T-helper 17 cell (primary cell): ENCODE results near the gene TRIM27. TPM values are rescaled to one million over a fixed set of nuclear protein-coding genes. Genes with fewer than 3 reads are reported as not detected.
"Not testable (repeated sequence)": the region's sequence is repeated elsewhere in the genome, so short reads cannot be mapped to it uniquely, and the experiment has no call there.

Experiments used
- ATAC-seq: fragments of 150-1000 bp; cut with Tn5 transposase; 2 replicates; pipeline ENCODE4 v1.10.0; 2021; ENCODE audit warnings: mild to moderate bottlenecking, moderate library complexity
- DNase-seq, 3 donors: peaks; one replicate each; pipeline versions ENCODE4 v3.0.0 to v3.0.0-alpha.2; 2020 to 2021
- H3K9me3 ChIP-seq: one replicate; pipeline ENCODE4 v1.7.0; 2013; ENCODE audit warnings: low read length, mild to moderate bottlenecking; ENCODE audit not compliant: control insufficient read depth, poor library complexity, severe bottlenecking
- H3K27ac Mint-ChIP-seq: one replicate; pipeline ENCODE4 v1.8.0; 2022; ENCODE audit warnings: mild to moderate bottlenecking, moderate library complexity, mixed read lengths
- H3K27me3 Mint-ChIP-seq: one replicate; pipeline ENCODE4 v1.8.0; 2022; ENCODE audit warnings: mixed read lengths
- H3K36me3 Mint-ChIP-seq: one replicate; pipeline ENCODE4 v1.8.0; 2022; ENCODE audit warnings: low read depth, mixed read lengths
- H3K4me1 Mint-ChIP-seq: one replicate; pipeline ENCODE4 v1.8.0; 2022; ENCODE audit warnings: mild to moderate bottlenecking, mixed read lengths
- H3K4me3 Mint-ChIP-seq: one replicate; pipeline ENCODE4 v1.8.0; 2022; ENCODE audit warnings: mild to moderate bottlenecking, moderate library complexity, mixed read lengths
- total RNA-seq, 4 donors: library from RNA in 2 of 4; stranded (reverse) in 2 of 4; gene quantifications; one replicate each; pipeline ENCODE4 v1.2.3 and lab custom pipeline; 2022 to 2026

TRIM27 gene
- total RNA-seq, 2 donors from 2014 or later = 21.9 to 22.0 TPM

DNA sequence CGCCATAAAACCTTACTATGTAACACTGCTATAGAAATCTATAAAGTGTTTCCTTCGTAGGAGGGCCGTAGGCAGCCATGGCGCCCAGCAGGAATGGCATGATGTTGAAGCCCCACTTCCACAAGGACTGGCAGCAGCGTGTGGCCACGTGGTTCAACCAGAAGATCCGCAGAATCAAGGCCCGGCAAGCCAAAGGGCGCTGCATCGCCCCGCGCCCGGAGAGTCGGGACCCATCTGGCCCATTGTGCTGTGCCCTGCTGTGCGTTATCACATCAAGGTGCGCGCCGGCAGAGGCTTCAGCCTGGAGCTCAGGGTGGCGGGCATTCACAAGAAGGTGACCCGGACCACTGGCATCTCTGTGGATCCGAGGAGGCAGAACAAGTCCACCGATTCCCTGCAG, 62.4 kb downstream of the TRIM27 start:
- DNase-seq (no peak), ATAC-seq (no peak)
- Mint-ChIP-seq H3K4me3 (no peak overlapping the region), H3K27ac (no peak overlapping the region), H3K4me1 (peaks cover 18% of the 10 kb centered on the region), H3K27me3 (no peaks in the 10 kb centered on the region), H3K36me3 (no peaks in the 10 kb centered on the region)
- no peaks in the 10 kb centered on the region for H3K9me3 ChIP-seq

DNA sequence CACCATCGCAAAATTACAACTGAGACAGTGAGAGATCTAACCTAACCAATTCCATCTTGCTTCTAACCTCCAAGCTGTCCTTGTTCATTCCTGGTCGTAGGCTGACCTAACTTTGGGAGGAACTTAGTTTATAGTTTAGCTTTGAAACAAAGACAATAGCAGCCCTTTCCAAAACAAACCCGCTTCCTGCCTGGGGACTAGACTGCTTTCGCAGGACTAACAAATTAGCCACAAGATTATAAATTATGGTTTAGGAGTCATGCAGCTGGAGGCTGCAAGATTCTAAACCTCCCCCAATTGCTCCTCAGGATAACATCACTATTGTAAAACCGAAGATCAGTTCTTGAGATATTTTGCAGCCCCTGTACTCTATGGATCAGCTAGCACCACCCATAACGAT, 63.2 kb downstream of the TRIM27 start:
- DNase-seq = no peak
- H3K27ac Mint-ChIP-seq = no peak overlapping the region
- no peaks in the 10 kb centered on the region for H3K36me3 Mint-ChIP-seq
- no peak overlapping the region for H3K4me3 Mint-ChIP-seq
- ATAC-seq = no peak
- H3K4me1 Mint-ChIP-seq = peaks cover 18% of the 10 kb centered on the region
- no peaks in the 10 kb centered on the region for H3K27me3 Mint-ChIP-seq
- H3K9me3 ChIP-seq = no peaks in the 10 kb centered on the region

DNA sequence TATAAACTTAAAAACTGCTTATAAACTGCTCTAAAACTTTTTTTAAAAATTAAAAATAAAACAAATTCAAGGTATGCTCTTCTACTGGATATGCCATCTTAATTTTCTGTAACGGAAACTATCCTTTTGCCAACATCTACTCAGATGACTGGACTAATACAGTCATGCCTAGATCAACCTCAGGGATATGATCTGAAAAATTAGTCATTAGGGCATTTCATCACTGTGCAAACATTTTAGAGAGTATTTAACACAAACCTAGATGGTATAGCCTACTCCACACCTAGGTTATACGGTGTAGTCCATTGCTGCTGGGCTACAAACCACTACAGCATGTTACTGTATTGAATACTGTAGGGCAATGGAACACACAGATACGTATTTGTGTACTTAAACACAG, 64.8 kb downstream of the TRIM27 start:
- Mint-ChIP-seq H3K27ac (no peak overlapping the region), H3K4me3 (no peak overlapping the region), H3K36me3 (no peaks in the 10 kb centered on the region), H3K4me1 (peaks cover 10% of the 10 kb centered on the region), H3K27me3 (no peaks in the 10 kb centered on the region)
- ATAC-seq (no peak), DNase-seq (no peak)
- no peaks in the 10 kb centered on the region for H3K9me3 ChIP-seq

DNA sequence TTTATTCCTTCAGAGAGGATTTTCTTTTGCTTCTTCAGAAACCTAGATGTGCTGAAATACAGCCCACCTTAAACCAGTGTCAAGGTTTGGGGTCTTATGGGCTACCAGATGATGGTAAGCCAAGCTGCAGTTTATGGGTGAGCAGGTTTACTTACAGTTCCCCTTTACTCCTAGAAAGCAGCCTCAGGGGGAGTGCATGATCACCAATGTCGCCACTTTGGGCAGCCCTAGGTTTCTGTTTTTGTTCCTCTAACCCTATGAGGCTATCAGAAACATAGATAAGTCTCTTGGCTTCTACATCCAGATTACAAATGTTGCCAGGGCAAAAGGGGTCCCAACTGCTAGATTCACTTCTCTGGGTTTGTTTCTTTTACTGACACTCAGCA, 67.2 kb downstream of the TRIM27 start:
- H3K4me3 Mint-ChIP-seq = no peak overlapping the region
- peaks cover 2% of the 10 kb centered on the region for H3K27me3 Mint-ChIP-seq
- no peaks in the 10 kb centered on the region for H3K9me3 ChIP-seq
- H3K36me3 Mint-ChIP-seq = peaks cover 2% of the 10 kb centered on the region
- H3K27ac Mint-ChIP-seq = no peak overlapping the region
- H3K4me1 Mint-ChIP-seq = no peaks in the 10 kb centered on the region
- ATAC-seq = no peak
- DNase-seq = no peak

DNA sequence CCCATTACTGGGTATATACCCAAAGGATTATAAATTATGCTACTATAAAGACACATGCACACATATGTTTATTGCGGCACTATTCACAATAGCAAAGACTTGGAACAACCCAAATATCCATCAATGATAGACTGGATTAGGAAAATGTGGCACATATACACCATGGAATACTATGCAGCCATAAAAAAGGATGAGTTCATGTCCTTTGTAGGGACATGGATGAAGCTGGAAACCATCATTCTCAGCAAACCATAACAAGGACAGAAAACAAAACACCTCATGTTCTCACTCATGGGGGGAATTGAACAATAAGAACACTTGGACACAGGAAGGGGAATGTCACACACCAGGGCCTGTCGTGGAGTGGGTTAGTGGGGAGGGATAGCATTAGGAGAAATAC, 69.4 kb downstream of the TRIM27 start:
- not testable (repeated sequence) for H3K27ac Mint-ChIP-seq, ATAC-seq, H3K4me3 Mint-ChIP-seq, H3K4me1 Mint-ChIP-seq, H3K9me3 ChIP-seq, H3K36me3 Mint-ChIP-seq, DNase-seq
- H3K27me3 Mint-ChIP-seq = peaks cover 16% of the 10 kb centered on the region

Other genes with a start within 250 kb of the TRIM27 start
- under 1 TPM; 0.10 to 0.40 TPM for gene ZNF311, start 81.3 kb upstream of the TRIM27 start, total RNA-seq
- gene OR2W1, start 121.2 kb upstream of the TRIM27 start, total RNA-seq = not detected
- gene OR2B3, start 163.3 kb upstream of the TRIM27 start, total RNA-seq = not detected
- not detected for gene OR2J1, start 175.5 kb upstream of the TRIM27 start, total RNA-seq
- gene OR2J3, start 184.1 kb upstream of the TRIM27 start, total RNA-seq = not detected
- gene OR2J2, start 246.9 kb upstream of the TRIM27 start, total RNA-seq = not detected